HCT116 (cell line): Measurements from ENCODE around the gene ERC2. TPM values are rescaled to one million over a fixed set of nuclear protein-coding genes. Genes with fewer than 3 reads are reported as not detected.

ENCODE experiments used
- ATAC-seq: fragments of 200-7000 bp; cut with Tn5 transposase; 2 replicates; pipeline ENCODE4 v1.9.1; 2020; ENCODE audit warnings: mild to moderate bottlenecking, moderate library complexity
- BruUV-seq: library from RNA; stranded (reverse); fragments of 400-500 nt; replicated peaks from 2 replicates; lab custom pipeline; 2021; lab: Mats Ljungman, UMichigan
- CTCF ChIA-PET: fragments of 300-600 bp; sonication (Branson Sonifier 250); formaldehyde crosslinking; loops from one replicate; lab custom pipeline; 2021; ENCODE audit warnings: antibody characterized with exemption; lab: Charles Lee
- POLR2A ChIA-PET: fragments of 300-600, 350-600 bp; sonication (Branson Sonifier 250); formaldehyde crosslinking; loops from one replicate; lab custom pipeline; 2021; ENCODE audit warnings: antibody characterized with exemption; lab: Charles Lee
- RAD21 ChIA-PET, 2 experiments: fragments of 300-600 bp; sonication (Branson Sonifier 250); formaldehyde crosslinking; loops; one replicate each; lab custom pipeline; 2023; ENCODE audit warnings: low total read pairs in 2 of 2; ENCODE audit not compliant: uncharacterized antibody in 2 of 2, unreplicated experiment in 2 of 2, low non-redundant PET in 1 of 2; lab: Charles Lee
- DNase-seq: peaks from one replicate; pipeline ENCODE4 v3.0.0-alpha.2; 2010; ENCODE audit warnings: low read depth, low spot score
- H2AFZ ChIP-seq: fragments of 200-600 bp; shearing (Covaris generic), sonication (generic); 2 replicates; pipeline ENCODE4 v1.6.1; 2017; ENCODE audit warnings: low read depth, mixed run types, mixed read lengths, antibody characterized with exemption, low read length; ENCODE audit not compliant: poor library complexity, severe bottlenecking
- H3K27ac ChIP-seq: 2 replicates; pipeline ENCODE4 v1.5.1; 2012; ENCODE audit warnings: low read depth, low read length
- H3K27me3 ChIP-seq: fragments of 200-600 bp; sonication (generic); 2 replicates; pipeline ENCODE4 v1.6.1; 2016; ENCODE audit warnings: mixed run types, low read length, mixed read lengths; ENCODE audit not compliant: insufficient read depth
- H3K36me3 ChIP-seq, 2 experiments: fragments of 200-500 bp in 1 of 2; fragments of 200-600 bp in 1 of 2; sonication (Bioruptor generic) in 1 of 2; sonication (generic) in 1 of 2; 2 replicates each; pipeline versions ENCODE4 v1.5.1 to v1.6.1; 2014 to 2016; ENCODE audit warnings: low read length in 2 of 2, inconsistent platforms in 1 of 2, mixed read lengths in 1 of 2, mixed run types in 1 of 2; ENCODE audit not compliant: insufficient read depth in 2 of 2, control insufficient read depth in 1 of 2
- H3K4me1 ChIP-seq, 2 experiments: fragments of 200-600 bp in 1 of 2; sonication (generic) in 1 of 2; 2 replicates each; pipeline versions ENCODE4 v1.5.1 to v1.6.1; 2012 to 2017; ENCODE audit warnings: low read length in 2 of 2, inconsistent platforms in 1 of 2, mild to moderate bottlenecking in 1 of 2, mixed read lengths in 1 of 2, mixed run types in 1 of 2, moderate library complexity in 1 of 2; ENCODE audit not compliant: insufficient read depth in 2 of 2, control insufficient read depth in 1 of 2
- H3K4me2 ChIP-seq: fragments of 200-600 bp; sonication (generic); 2 replicates; pipeline ENCODE4 v1.6.1; 2017; ENCODE audit warnings: mixed run types, low read length, mixed read lengths
- H3K4me3 ChIP-seq, 2 experiments: fragments of 200-600 bp in 1 of 2; sonication (generic) in 1 of 2; replicated peaks in 1 of 2; 2 replicates each; pipeline ENCODE4 v1.5.1; 2011 to 2016; ENCODE audit warnings: low read length in 2 of 2, control low read depth in 1 of 2, low read depth in 1 of 2, mild to moderate bottlenecking in 1 of 2, mixed read lengths in 1 of 2, mixed run types in 1 of 2
- H3K79me2 ChIP-seq: fragments of 200-600 bp; sonication (generic); 2 replicates; pipeline ENCODE4 v1.6.1; 2017; ENCODE audit warnings: mild to moderate bottlenecking, mixed run types, low read length, moderate library complexity, mixed read lengths; ENCODE audit not compliant: insufficient read depth
- H3K9ac ChIP-seq: fragments of 200-600 bp; sonication (generic); 2 replicates; pipeline ENCODE4 v1.6.1; 2016; ENCODE audit warnings: low read length, mixed read lengths
- H3K9me2 ChIP-seq: fragments of 200-600 bp; sonication (generic), shearing (Covaris generic); 2 replicates; pipeline ENCODE4 v1.6.1; 2017; ENCODE audit warnings: mixed run types, mild to moderate bottlenecking, moderate library complexity; ENCODE audit not compliant: insufficient read depth
- H3K9me3 ChIP-seq, 2 experiments: fragments of 200-500 bp in 1 of 2; fragments of 200-600 bp in 1 of 2; sonication (Bioruptor generic) in 1 of 2; sonication (generic) in 1 of 2; 2 replicates each; pipeline ENCODE4 v1.6.1; 2014 to 2017; ENCODE audit warnings: low read length in 2 of 2, mixed read lengths in 2 of 2, inconsistent platforms in 1 of 2, low read depth in 1 of 2, mild to moderate bottlenecking in 1 of 2, mixed run types in 1 of 2, moderate library complexity in 1 of 2; ENCODE audit not compliant: control insufficient read depth in 1 of 2, insufficient read depth in 1 of 2
- H4K20me1 ChIP-seq: fragments of 200-600 bp; sonication (generic), shearing (Covaris generic); 2 replicates; pipeline ENCODE4 v1.6.1; 2017; ENCODE audit warnings: mixed run types, mild to moderate bottlenecking, moderate library complexity; ENCODE audit not compliant: insufficient read depth
- ATF3 ChIP-seq: IDR thresholded peaks from 2 replicates; pipeline ENCODE4 v1.6.1; 2012
- CBX3 ChIP-seq: IDR thresholded peaks from 2 replicates; pipeline ENCODE4 v1.6.1; 2012; ENCODE audit warnings: low read depth
- CEBPB ChIP-seq: IDR thresholded peaks from 2 replicates; pipeline ENCODE4 v1.6.1; 2012; ENCODE audit warnings: low read depth
- EGR1 ChIP-seq: IDR thresholded peaks from 2 replicates; pipeline ENCODE4 v1.6.1; 2012; ENCODE audit warnings: low read depth
- EZH2 ChIP-seq: fragments of 200-600 bp; sonication (generic); IDR thresholded peaks from 2 replicates; pipeline ENCODE4 v1.6.1; 2017; ENCODE audit warnings: antibody characterized with exemption, mixed run types
- EZH2phosphoT487 ChIP-seq: fragments of 200-600 bp; IDR thresholded peaks from 2 replicates; pipeline ENCODE4 v1.6.1; 2018; ENCODE audit warnings: antibody characterized with exemption, borderline replicate concordance
- POLR2A ChIP-seq: IDR thresholded peaks from 2 replicates; pipeline ENCODE4 v1.7.0; 2011; ENCODE audit warnings: borderline replicate concordance; ENCODE audit not compliant: insufficient read depth, insufficient read length; ENCODE audit errors: extremely low read depth
- RAD21 ChIP-seq: IDR thresholded peaks from 2 replicates; pipeline ENCODE4 v1.6.1; 2012; ENCODE audit warnings: low read depth, mild to moderate bottlenecking
- SIN3A ChIP-seq: IDR thresholded peaks from 2 replicates; pipeline ENCODE4 v1.6.1; 2012; ENCODE audit warnings: low read depth
- SP1 ChIP-seq: IDR thresholded peaks from 2 replicates; pipeline ENCODE4 v1.6.1; 2012; ENCODE audit warnings: low read depth
- YY1 ChIP-seq: IDR thresholded peaks from 2 replicates; pipeline ENCODE4 v1.6.1; 2011; ENCODE audit warnings: low read length, low read depth, moderate library complexity, mild to moderate bottlenecking; ENCODE audit not compliant: insufficient replicate concordance; ENCODE audit errors: extremely low read depth
- ZBTB33 ChIP-seq: IDR thresholded peaks from 2 replicates; pipeline ENCODE4 v1.6.1; 2011; ENCODE audit warnings: mild to moderate bottlenecking, low read length, moderate library complexity; ENCODE audit not compliant: insufficient replicate concordance; ENCODE audit errors: extremely low read depth
- intact Hi-C: fragments of 100-400 bp; cut with micrococcal nuclease; formaldehyde crosslinking; loops from 2 replicates; pipeline ENCODE4 v1.10.0; 2022
- total RNA-seq: library from RNA; stranded (reverse); gene quantifications from one replicate; pipeline ENCODE4 v1.2.1, GENCODE V29; 2021; ENCODE audit not compliant: unreplicated experiment

The ERC2 gene
- total RNA-seq, 1 experiment from 2014 or later, result not detected

GRCh38 chr3:55882006-55882405 lies 586.3 kb downstream of the ERC2 start:
- no peaks in the 10 kb centered on the region for H3K36me3 ChIP-seq
- no peaks in the 10 kb centered on the region for H3K27me3 ChIP-seq
- H3K79me2 ChIP-seq, result no peaks in the 10 kb centered on the region
- BruUV-seq, result no TSS peak
- no peak overlapping the region for H3K4me3 ChIP-seq
- DNase-seq, result no peak
- no peaks in the 10 kb centered on the region for H4K20me1 ChIP-seq
- intact Hi-C loops, result no loop called here
- TF ChIP-seq SIN3A (no peak), EZH2phosphoT487 (no peak), YY1 (no peak), EZH2 (no peak), SP1 (no peak), CBX3 (no peak), CEBPB (no peak), RAD21 (no peak), POLR2A (no peak), EGR1 (no peak), ZBTB33 (no peak), ATF3 (no peak)
- no peak overlapping the region for H3K27ac ChIP-seq
- ATAC-seq, result no peak
- ChIA-PET CTCF (no interaction called here), POLR2A (no interaction called here), RAD21 (no interaction called here)
- H2AFZ ChIP-seq, result no peak overlapping the region
- H3K4me2 ChIP-seq, result no peak overlapping the region
- H3K9ac ChIP-seq, result no peak overlapping the region
- no peaks in the 10 kb centered on the region; a peak in 1 of 4 replicates for H3K9me3 ChIP-seq
- no peaks in the 10 kb centered on the region for H3K4me1 ChIP-seq
- H3K9me2 ChIP-seq, result no peaks in the 10 kb centered on the region
